CD14-positive monocyte (primary cell): ENCODE data around the gene XPR1. TPM values are rescaled to one million over a fixed set of nuclear protein-coding genes. Genes with fewer than 3 reads are reported as not detected.

Source experiments
- DNase-seq, 3 donors: peaks; one replicate each; pipeline ENCODE4 v3.0.0-alpha.2; 2011 to 2022
- H2AFZ ChIP-seq: 2 replicates; pipeline ENCODE4 v1.6.0; 2012; ENCODE audit warnings: mild to moderate bottlenecking, low read depth, low read length, inconsistent platforms; ENCODE audit not compliant: insufficient read depth, poor library complexity, severe bottlenecking
- H3K27ac ChIP-seq, 2 donors: 1 replicate in 1 of 2; 2 replicates in 1 of 2; pipeline ENCODE4 v1.5.1; 2012 to 2013; ENCODE audit warnings: low read length in 2 of 2, control low read depth in 1 of 2, inconsistent platforms in 1 of 2, low read depth in 1 of 2, mild to moderate bottlenecking in 1 of 2
- H3K27me3 ChIP-seq, 2 donors: one replicate each; pipeline versions ENCODE4 v1.6.0 to v1.6.1; 2011 to 2013; ENCODE audit warnings: low read length in 2 of 2; ENCODE audit not compliant: control insufficient read depth in 2 of 2, insufficient read depth in 2 of 2
- H3K36me3 ChIP-seq, 2 donors: replicated peaks in 1 of 2; 1 replicate in 1 of 2; 2 replicates in 1 of 2; pipeline versions ENCODE4 v1.5.1 to v1.6.1; 2012 to 2013; ENCODE audit warnings: low read length in 2 of 2, control low read depth in 1 of 2, inconsistent platforms in 1 of 2, mild to moderate bottlenecking in 1 of 2; ENCODE audit not compliant: insufficient read depth in 2 of 2, control insufficient read depth in 1 of 2
- H3K4me1 ChIP-seq, 2 donors: 1 replicate in 1 of 2; 2 replicates in 1 of 2; pipeline versions ENCODE4 v1.5.1 to v1.6.1; 2012 to 2013; ENCODE audit warnings: low read length in 2 of 2, control low read depth in 1 of 2, inconsistent platforms in 1 of 2, mild to moderate bottlenecking in 1 of 2, moderate library complexity in 1 of 2; ENCODE audit not compliant: insufficient read depth in 2 of 2, control insufficient read depth in 1 of 2
- H3K4me2 ChIP-seq: replicated peaks from 2 replicates; pipeline ENCODE3; 2012; ENCODE audit warnings: low read length, moderate library complexity, mild to moderate bottlenecking; ENCODE audit not compliant: poor library complexity, severe bottlenecking; ENCODE audit errors: extremely low read depth
- H3K4me3 ChIP-seq, 3 experiments: fragments of 200-600 bp in 1 of 3; sonication (generic) in 1 of 3; replicated peaks in 1 of 3; 1 replicate in 2 of 3; 2 replicates in 1 of 3; pipeline ENCODE4 v1.5.1; 2011 to 2013; ENCODE audit warnings: low read length in 3 of 3, mild to moderate bottlenecking in 3 of 3, control low read depth in 2 of 3, low read depth in 2 of 3, inconsistent platforms in 1 of 3, moderate library complexity in 1 of 3
- H3K79me2 ChIP-seq: 2 replicates; pipeline ENCODE4 v1.6.0; 2012; ENCODE audit warnings: mild to moderate bottlenecking, control low read depth, inconsistent platforms, low read length, moderate library complexity; ENCODE audit not compliant: insufficient read depth
- H3K9ac ChIP-seq: 2 replicates; pipeline ENCODE4 v1.6.0; 2017; ENCODE audit warnings: low read length, mild to moderate bottlenecking; ENCODE audit not compliant: insufficient read depth, poor library complexity, severe bottlenecking
- H3K9me3 ChIP-seq, 2 donors: replicated peaks in 1 of 2; 1 replicate in 1 of 2; 2 replicates in 1 of 2; pipeline versions ENCODE4 v1.5.1 to v1.6.1; 2012 to 2013; ENCODE audit warnings: low read length in 2 of 2, control low read depth in 1 of 2; ENCODE audit not compliant: control insufficient read depth in 1 of 2, insufficient read depth in 1 of 2
- H4K20me1 ChIP-seq: 2 replicates; pipeline ENCODE4 v1.6.0; 2012; ENCODE audit warnings: mild to moderate bottlenecking, low read length, control low read depth, moderate library complexity; ENCODE audit not compliant: insufficient read depth
- H3K27ac Mint-ChIP-seq, 7 donors: one replicate each; pipeline ENCODE4 v1.8.0; 2020; ENCODE audit warnings: mild to moderate bottlenecking in 7 of 7, mixed read lengths in 7 of 7, moderate library complexity in 6 of 7, inconsistent platforms in 2 of 7
- H3K27me3 Mint-ChIP-seq, 3 donors: one replicate each; pipeline ENCODE4 v1.8.0; 2021 to 2022; ENCODE audit warnings: low read depth in 3 of 3, mild to moderate bottlenecking in 3 of 3, mixed read lengths in 3 of 3, moderate library complexity in 3 of 3, inconsistent platforms in 1 of 3
- H3K36me3 Mint-ChIP-seq, 2 donors: one replicate each; pipeline ENCODE4 v1.8.0; 2020; ENCODE audit warnings: mixed read lengths in 2 of 2, inconsistent platforms in 1 of 2, mild to moderate bottlenecking in 1 of 2
- H3K4me1 Mint-ChIP-seq: one replicate; pipeline ENCODE4 v1.8.0; 2020; ENCODE audit warnings: mild to moderate bottlenecking, mixed read lengths
- H3K4me3 Mint-ChIP-seq, 2 donors: one replicate each; pipeline ENCODE4 v1.8.0; 2020; ENCODE audit warnings: mild to moderate bottlenecking in 2 of 2, mixed read lengths in 2 of 2, moderate library complexity in 1 of 2
- H3K9me3 Mint-ChIP-seq, 7 donors: one replicate each; pipeline ENCODE4 v1.8.0; 2020 to 2022; ENCODE audit warnings: mixed read lengths in 7 of 7, mild to moderate bottlenecking in 6 of 7, moderate library complexity in 6 of 7, inconsistent platforms in 2 of 7
- WGBS: methylation state at CpG from one replicate; pipeline ENCODE4 v1.1.5; 2013; ENCODE audit warnings: missing lambda C conversion rate; ENCODE audit not compliant: insufficient coverage; 5-methylcytosine and 5-hydroxymethylcytosine counted together
- intact Hi-C, 2 donors: fragments of 100-400 bp; cut with micrococcal nuclease; formaldehyde crosslinking; loops; one replicate each; pipeline versions ENCODE4 v1.15.0 to v1.15.1; 2023
- polyA plus RNA-seq, 3 donors: library from polyadenylated mRNA; depleted of rRNA in 1 of 3; unstranded in 2 of 3; stranded (reverse) in 1 of 3; fragments of 300-500 nt in 2 of 3; fragments of >200 nt in 1 of 3; fragmentation: Illumina TruSeq in 2 of 3; gene quantifications; 1 replicate in 2 of 3; 2 replicates in 1 of 3; pipeline ENCODE4 v1.2.3, GENCODE V29; 2012 to 2021
- TF ChIP-seq, protein P1 (sequence below): fragments of 200-600 bp; IDR thresholded peaks from one replicate; pipeline ENCODE4 v1.8.0; 2022; ENCODE audit warnings: antibody characterized with exemption, mild to moderate bottlenecking

Gene XPR1
- polyA plus RNA-seq, 3 donors = 4.7 to 12.5 (median 8.7) TPM

- Histone ChIP-seq H3K4me1 (peaks cover 8 to 18% of the 10 kb centered on the region in 2 donors), H2AFZ (no peak overlapping the region), H3K4me3 (no peak overlapping the region), H3K4me2 (no peak overlapping the region), H3K27me3 (peaks cover 13 to 27% of the 10 kb centered on the region in 2 donors), H3K36me3 (no peaks in the 10 kb centered on the region), H4K20me1 (no peaks in the 10 kb centered on the region), H3K79me2 (no peaks in the 10 kb centered on the region), H3K9ac (no peak overlapping the region), H3K9me3 (peaks cover 0 to 4% of the 10 kb centered on the region in 2 donors), H3K27ac (no peak overlapping the region)
- DNase-seq = no peak
- no peak overlapping the region for H3K27ac Mint-ChIP-seq
- no peak overlapping the region for H3K4me3 Mint-ChIP-seq
- TF ChIP-seq, protein P1, sequence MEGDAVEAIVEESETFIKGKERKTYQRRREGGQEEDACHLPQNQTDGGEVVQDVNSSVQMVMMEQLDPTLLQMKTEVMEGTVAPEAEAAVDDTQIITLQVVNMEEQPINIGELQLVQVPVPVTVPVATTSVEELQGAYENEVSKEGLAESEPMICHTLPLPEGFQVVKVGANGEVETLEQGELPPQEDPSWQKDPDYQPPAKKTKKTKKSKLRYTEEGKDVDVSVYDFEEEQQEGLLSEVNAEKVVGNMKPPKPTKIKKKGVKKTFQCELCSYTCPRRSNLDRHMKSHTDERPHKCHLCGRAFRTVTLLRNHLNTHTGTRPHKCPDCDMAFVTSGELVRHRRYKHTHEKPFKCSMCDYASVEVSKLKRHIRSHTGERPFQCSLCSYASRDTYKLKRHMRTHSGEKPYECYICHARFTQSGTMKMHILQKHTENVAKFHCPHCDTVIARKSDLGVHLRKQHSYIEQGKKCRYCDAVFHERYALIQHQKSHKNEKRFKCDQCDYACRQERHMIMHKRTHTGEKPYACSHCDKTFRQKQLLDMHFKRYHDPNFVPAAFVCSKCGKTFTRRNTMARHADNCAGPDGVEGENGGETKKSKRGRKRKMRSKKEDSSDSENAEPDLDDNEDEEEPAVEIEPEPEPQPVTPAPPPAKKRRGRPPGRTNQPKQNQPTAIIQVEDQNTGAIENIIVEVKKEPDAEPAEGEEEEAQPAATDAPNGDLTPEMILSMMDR = no peak
- no peaks in the 10 kb centered on the region for H3K36me3 Mint-ChIP-seq
- 94% methylated on average over 10 of the region's 15 CpGs for WGBS
- H3K4me1 Mint-ChIP-seq = peaks cover 9% of the 10 kb centered on the region
- peaks cover 2 to 16% (median 6%) of the 10 kb centered on the region in 7 donors for H3K9me3 Mint-ChIP-seq
- intact Hi-C loops = no loop called here
- peaks cover 23 to 34% (median 28%) of the 10 kb centered on the region in 3 donors for H3K27me3 Mint-ChIP-seq
Observed at GRCh38 chr1:180908074-180908765, 276.4 kb downstream of the XPR1 start.

- peaks cover 0 to 4% of the 10 kb centered on the region in 2 donors for H3K9me3 ChIP-seq
- no peak overlapping the region for H3K9ac ChIP-seq
- Mint-ChIP-seq H3K27me3 (peaks cover 31 to 42% (median 35%) of the 10 kb centered on the region in 3 donors), H3K4me1 (peaks cover 12% of the 10 kb centered on the region), H3K4me3 (no peak overlapping the region), H3K27ac (no peak overlapping the region), H3K36me3 (peaks cover 0 to 3% of the 10 kb centered on the region in 2 donors), H3K9me3 (peaks cover 2 to 10% (median 5%) of the 10 kb centered on the region in 7 donors)
- H2AFZ ChIP-seq = no peak overlapping the region
- H3K79me2 ChIP-seq = no peaks in the 10 kb centered on the region
- WGBS = 84% methylated on average over 3 of the region's 3 CpGs
- no peaks in the 10 kb centered on the region for H3K36me3 ChIP-seq
- no peak overlapping the region for H3K27ac ChIP-seq
- H3K4me1 ChIP-seq = peaks cover 8 to 22% of the 10 kb centered on the region in 2 donors
- H4K20me1 ChIP-seq = no peaks in the 10 kb centered on the region
- H3K4me2 ChIP-seq = no peak overlapping the region
- no peak for DNase-seq
- H3K4me3 ChIP-seq = no peak overlapping the region
- peaks cover 17 to 35% of the 10 kb centered on the region in 2 donors for H3K27me3 ChIP-seq
- TF ChIP-seq, protein P1 = no peak
- intact Hi-C loops = no loop called here
Observed at GRCh38 chr1:180909005-180909414, 277.2 kb downstream of the XPR1 start.
